Breast epithelium (tissue), 4 donors: ENCODE data around the gene FNTB. TPM values are rescaled to one million over a fixed set of nuclear protein-coding genes. Genes with fewer than 3 reads are reported as not detected.

Experiments used
- DNase-seq, 2 donors: peaks; one replicate each; pipeline ENCODE4 v3.0.0-alpha.2; 2019; ENCODE audit warnings: low spot score in 2 of 2
- H3K27ac ChIP-seq, 2 donors: fragments of 200-600 bp; sonication (generic) in 1 of 2; one replicate each; pipeline ENCODE4 v1.5.1; 2016 to 2019; ENCODE audit warnings: mild to moderate bottlenecking in 1 of 2
- H3K27me3 ChIP-seq, 2 donors: fragments of 200-600 bp; sonication (generic) in 1 of 2; one replicate each; pipeline versions ENCODE4 v1.5.1 to v1.6.0; 2017 to 2019; ENCODE audit warnings: control low read depth in 1 of 2, mild to moderate bottlenecking in 1 of 2
- H3K36me3 ChIP-seq: fragments of 200-600 bp; one replicate; pipeline ENCODE4 v1.5.1; 2019
- H3K4me1 ChIP-seq, 2 donors: fragments of 200-600 bp; sonication (generic); one replicate each; pipeline ENCODE4 v1.5.1; 2016 to 2019; ENCODE audit warnings: control low read depth in 1 of 2
- H3K4me3 ChIP-seq, 3 donors: fragments of 200-600 bp; sonication (generic); 1 replicate in 2 of 3; 2 replicates in 1 of 3; pipeline ENCODE4 v1.5.1; 2016 to 2019; ENCODE audit warnings: mild to moderate bottlenecking in 3 of 3, moderate library complexity in 2 of 3
- H3K9me3 ChIP-seq, 2 donors: fragments of 200-600 bp; sonication (generic) in 1 of 2; one replicate each; pipeline ENCODE4 v1.5.1; 2016 to 2019; ENCODE audit warnings: control low read depth in 1 of 2
- CTCF ChIP-seq, 3 donors: fragments of 450-650 bp; IDR thresholded peaks; one replicate each; pipeline ENCODE4 v1.5.1; 2016 to 2017; ENCODE audit warnings: antibody characterized with exemption in 3 of 3, mild to moderate bottlenecking in 3 of 3, moderate library complexity in 3 of 3
- POLR2A ChIP-seq: fragments of 450-650 bp; IDR thresholded peaks from one replicate; pipeline ENCODE4 v1.6.1; 2016; ENCODE audit warnings: antibody characterized with exemption, mild to moderate bottlenecking, moderate library complexity
- POLR2AphosphoS5 ChIP-seq, 3 donors: sonication (generic); formaldehyde crosslinking; IDR thresholded peaks; one replicate each; pipeline ENCODE4 v1.6.1; 2017; ENCODE audit warnings: antibody characterized with exemption in 3 of 3
- intact Hi-C: fragments of 100-400 bp; cut with DNase I; formaldehyde crosslinking; loops from one replicate; pipeline ENCODE4 v1.15.1; 2023; ENCODE audit warnings: low total_unique reads
- total RNA-seq, 3 donors: library from RNA; depleted of rRNA; stranded (reverse); fragments of >200 nt; gene quantifications; one replicate each; pipeline ENCODE4 v1.1.0, GENCODE V29; 2016

FNTB gene
- total RNA-seq, 3 donors from 2014 or later: 15.7 to 22.9 (median 18.9) TPM

- TF ChIP-seq CTCF (IDR thresholded peaks at IDR 0.05) (no peak), POLR2A (no peak), POLR2AphosphoS5 (IDR thresholded peaks at IDR 0.05) (no peak)
- intact Hi-C loops: no loop called here
These were observed 119.6 kb downstream of the FNTB start for GRCh38 chr14:65106316-65106715.

DNA sequence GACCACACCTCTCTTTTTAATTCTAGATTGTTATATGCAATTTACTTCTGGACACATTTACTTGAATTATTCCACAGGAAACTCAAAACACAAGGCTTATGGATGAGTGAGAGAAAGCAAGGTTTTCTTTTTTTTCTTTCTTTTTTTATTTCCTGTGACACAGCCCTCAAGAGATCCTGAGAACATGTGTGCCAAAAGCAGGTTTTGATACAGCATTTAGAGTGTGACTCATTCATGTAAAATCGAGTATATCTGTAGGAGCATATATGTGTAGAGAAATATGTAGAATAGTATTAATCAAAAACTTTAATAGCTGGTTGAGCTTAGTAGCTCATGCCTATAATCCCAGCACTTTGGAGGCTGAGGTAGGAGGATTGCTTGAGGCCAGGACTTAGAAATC, 120.0 kb downstream of the FNTB start:
- no peaks in the 10 kb centered on the region for H3K4me1 ChIP-seq
- no peak overlapping the region for H3K27ac ChIP-seq
- H3K27me3 ChIP-seq: no peaks in the 10 kb centered on the region
- TF ChIP-seq POLR2AphosphoS5 (IDR thresholded peaks at IDR 0.05): no peak
- no peak for TF ChIP-seq POLR2A
- TF ChIP-seq CTCF (IDR thresholded peaks at IDR 0.05): no peak
- no peaks in the 10 kb centered on the region for H3K9me3 ChIP-seq
- H3K4me3 ChIP-seq: no peak overlapping the region
- H3K36me3 ChIP-seq: no peaks in the 10 kb centered on the region
- intact Hi-C loops: no loop called here
- DNase-seq: no peak

More at GRCh38 chr14:65106316-65106715, 119.6 kb downstream of the FNTB start:
- no peaks in the 10 kb centered on the region for H3K27me3 ChIP-seq
- H3K36me3 ChIP-seq: no peaks in the 10 kb centered on the region
- no peaks in the 10 kb centered on the region for H3K4me1 ChIP-seq
- H3K9me3 ChIP-seq: no peaks in the 10 kb centered on the region
- H3K4me3 ChIP-seq: no peak overlapping the region
- DNase-seq: no peak
- no peak overlapping the region for H3K27ac ChIP-seq

DNA sequence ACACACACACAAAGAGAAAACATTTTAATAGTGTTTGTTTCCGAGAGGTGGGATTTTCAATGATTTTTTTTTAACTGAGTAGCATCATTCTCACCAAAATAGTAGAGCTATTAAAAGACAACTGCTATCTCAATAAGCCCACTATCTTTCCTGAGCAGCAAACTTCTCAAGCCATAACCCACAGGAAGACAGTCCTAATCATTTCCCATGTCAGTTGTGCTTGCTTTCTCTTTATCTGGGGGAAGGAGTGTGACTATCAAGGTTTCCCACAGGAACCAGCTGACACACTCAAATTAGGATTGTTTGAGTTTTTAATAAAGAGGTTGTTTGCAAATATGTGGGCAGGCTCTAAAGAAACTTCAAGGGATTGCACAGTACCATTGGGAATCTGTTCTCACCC, 120.5 kb downstream of the FNTB start:
- Histone ChIP-seq H3K4me1 (no peaks in the 10 kb centered on the region), H3K9me3 (no peaks in the 10 kb centered on the region), H3K27me3 (no peaks in the 10 kb centered on the region), H3K4me3 (no peak overlapping the region), H3K27ac (no peak overlapping the region), H3K36me3 (no peaks in the 10 kb centered on the region)
- no peak for TF ChIP-seq CTCF (IDR thresholded peaks at IDR 0.05)
- no peak for TF ChIP-seq POLR2AphosphoS5 (IDR thresholded peaks at IDR 0.05)
- no peak for TF ChIP-seq POLR2A
- DNase-seq: no peak
- intact Hi-C loops: no loop called here

GRCh38 chr14:65109357-65109756, 122.7 kb downstream of the FNTB start:
- H3K4me1 ChIP-seq: no peaks in the 10 kb centered on the region
- intact Hi-C loops: no loop called here
- H3K4me3 ChIP-seq: no peak overlapping the region
- no peak for TF ChIP-seq POLR2AphosphoS5 (IDR thresholded peaks at IDR 0.05)
- no peak for TF ChIP-seq POLR2A
- no peak for TF ChIP-seq CTCF (IDR thresholded peaks at IDR 0.05)
- H3K27me3 ChIP-seq: no peaks in the 10 kb centered on the region
- no peak overlapping the region for H3K27ac ChIP-seq
- DNase-seq: no peak
- H3K9me3 ChIP-seq: no peaks in the 10 kb centered on the region
- no peaks in the 10 kb centered on the region for H3K36me3 ChIP-seq

DNA sequence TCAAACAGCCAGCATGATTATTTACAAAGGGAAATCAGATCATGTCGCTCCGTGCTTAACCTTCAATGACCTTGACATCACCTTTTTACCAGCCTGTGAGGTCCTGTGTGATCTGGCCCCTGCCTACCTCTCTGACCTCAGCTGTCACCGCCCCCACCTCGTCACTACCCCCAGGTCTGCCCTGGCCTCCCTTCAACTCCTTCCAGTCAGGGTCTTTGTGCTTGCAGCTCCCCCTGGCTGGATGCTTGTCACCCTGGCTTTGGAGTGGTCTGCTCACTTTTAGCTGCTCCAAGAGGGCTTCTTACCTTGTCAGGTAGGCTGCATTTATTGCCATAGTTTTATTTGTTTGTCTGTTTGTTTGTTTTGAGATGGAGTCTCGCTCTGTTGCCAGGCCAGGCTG, 123.8 kb downstream of the FNTB start:
- DNase-seq: no peak
- H3K27me3 ChIP-seq: no peaks in the 10 kb centered on the region
- intact Hi-C loops: no loop called here
- H3K27ac ChIP-seq: no peak overlapping the region
- no peak overlapping the region for H3K4me3 ChIP-seq
- no peak for TF ChIP-seq POLR2A
- no peaks in the 10 kb centered on the region for H3K36me3 ChIP-seq
- no peaks in the 10 kb centered on the region for H3K9me3 ChIP-seq
- no peaks in the 10 kb centered on the region for H3K4me1 ChIP-seq

Other genes with a start within 250 kb of the FNTB start
- gene SPTB, start 107.0 kb upstream of the FNTB start, total RNA-seq: 1 to 10 TPM in 2 of 3 donors, under 1 TPM in 1; 0.88 to 2.6 (median 2.1) TPM
- gene CHURC1, start 72.4 kb upstream of the FNTB start, total RNA-seq: 100 to 1,000 TPM in 2 of 3 donors, 10 to 100 TPM in 1; 85.6 to 122 (median 102) TPM
- 1 to 10 TPM in 2 of 3 donors, not detected in 1; 4.4 to 7.5 TPM for gene GPX2, start 44.1 kb upstream of the FNTB start, total RNA-seq
- gene RAB15, start 14.6 kb upstream of the FNTB start, total RNA-seq: 10 to 100 TPM in 2 of 3 donors, 1 to 10 TPM in 1; 1.3 to 24.0 (median 17.7) TPM
- 10 to 100 TPM; 50.5 to 64.1 (median 51.7) TPM for gene MAX, start 115.6 kb downstream of the FNTB start, total RNA-seq